Activated CD8-positive, alpha-beta T cell treated with anti-CD3 and anti-CD28 coated beads for 36 hours (primary cell): ENCODE data around the gene RAB34. TPM values are rescaled to one million over a fixed set of nuclear protein-coding genes. Genes with fewer than 3 reads are reported as not detected.

Source experiments
- ATAC-seq: fragments of 200-7000 bp; cut with Tn5 transposase; one replicate; pipeline ENCODE4 v1.10.0; 2021; ENCODE audit warnings: mild to moderate bottlenecking, moderate library complexity
- CTCF ChIA-PET: fragments of 350-600 bp; sonication (Branson Sonifier 250); formaldehyde crosslinking; loops from one replicate; lab custom pipeline; 2021; ENCODE audit warnings: antibody characterized with exemption; lab: Charles Lee
- POLR2A ChIA-PET: fragments of 350-600 bp; sonication (Branson Sonifier 250); formaldehyde crosslinking; loops from one replicate; lab custom pipeline; 2021; ENCODE audit warnings: antibody characterized with exemption; lab: Charles Lee
- DNase-seq: peaks from one replicate; pipeline ENCODE4 v3.0.0-alpha.2; 2020
- H3K27ac Mint-ChIP-seq: one replicate; pipeline ENCODE4 v1.8.0; 2021; ENCODE audit warnings: mild to moderate bottlenecking, mixed read lengths
- H3K27me3 Mint-ChIP-seq: one replicate; pipeline ENCODE4 v1.8.0; 2021; ENCODE audit warnings: mixed read lengths
- H3K36me3 Mint-ChIP-seq: one replicate; pipeline ENCODE4 v1.8.0; 2021; ENCODE audit warnings: low read depth, mixed read lengths
- H3K4me1 Mint-ChIP-seq: one replicate; pipeline ENCODE4 v1.8.0; 2021; ENCODE audit warnings: low read depth, mixed read lengths
- H3K4me3 Mint-ChIP-seq: one replicate; pipeline ENCODE4 v1.8.0; 2021; ENCODE audit warnings: mild to moderate bottlenecking, moderate library complexity, mixed read lengths
- H3K9me3 Mint-ChIP-seq: one replicate; pipeline ENCODE4 v1.8.0; 2021; ENCODE audit warnings: mixed read lengths
- intact Hi-C: fragments of 100-400 bp; cut with micrococcal nuclease; formaldehyde crosslinking; loops from one replicate; pipeline ENCODE4 v1.10.0; 2022
- total RNA-seq, 2 experiments: library from RNA; stranded (reverse); gene quantifications; one replicate each; pipeline ENCODE4 v1.2.3, GENCODE V29; 2021
- TF ChIP-seq, protein P1 (sequence below): fragments of 200-600 bp; IDR thresholded peaks from one replicate; pipeline ENCODE4 v1.8.0; 2022; ENCODE audit warnings: antibody characterized with exemption, mild to moderate bottlenecking

Gene RAB34
- total RNA-seq, 2 experiments from 2014 or later, result 9.8 to 14.4 TPM

DNA sequence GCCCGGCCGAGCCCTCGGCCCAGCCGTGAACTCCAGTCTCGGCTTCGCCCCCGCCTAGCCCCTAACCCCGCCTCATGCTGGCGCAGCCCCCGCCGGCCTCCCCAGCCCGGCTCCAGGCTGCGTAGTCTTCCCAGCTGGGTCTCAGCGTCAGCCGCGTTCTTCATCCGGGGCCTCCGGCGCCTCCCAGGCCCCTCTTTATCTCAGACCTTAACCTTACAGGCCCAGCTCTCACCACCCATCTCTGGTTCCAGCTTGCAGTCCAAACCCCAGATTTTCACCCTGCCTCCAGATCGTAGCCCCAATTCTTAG is 6.0 kb downstream of the RAB34 start, which contains the start of gene PROCA1:
Gene PROCA1, minus strand, starts transcription at position 166 of the 309 bp plus-strand sequence. CDS start 228 bp downstream, outside the sequence.
- DNase-seq (peak; percentile 54), ATAC-seq (peak; percentile 37)
- TF ChIP-seq, protein P1, sequence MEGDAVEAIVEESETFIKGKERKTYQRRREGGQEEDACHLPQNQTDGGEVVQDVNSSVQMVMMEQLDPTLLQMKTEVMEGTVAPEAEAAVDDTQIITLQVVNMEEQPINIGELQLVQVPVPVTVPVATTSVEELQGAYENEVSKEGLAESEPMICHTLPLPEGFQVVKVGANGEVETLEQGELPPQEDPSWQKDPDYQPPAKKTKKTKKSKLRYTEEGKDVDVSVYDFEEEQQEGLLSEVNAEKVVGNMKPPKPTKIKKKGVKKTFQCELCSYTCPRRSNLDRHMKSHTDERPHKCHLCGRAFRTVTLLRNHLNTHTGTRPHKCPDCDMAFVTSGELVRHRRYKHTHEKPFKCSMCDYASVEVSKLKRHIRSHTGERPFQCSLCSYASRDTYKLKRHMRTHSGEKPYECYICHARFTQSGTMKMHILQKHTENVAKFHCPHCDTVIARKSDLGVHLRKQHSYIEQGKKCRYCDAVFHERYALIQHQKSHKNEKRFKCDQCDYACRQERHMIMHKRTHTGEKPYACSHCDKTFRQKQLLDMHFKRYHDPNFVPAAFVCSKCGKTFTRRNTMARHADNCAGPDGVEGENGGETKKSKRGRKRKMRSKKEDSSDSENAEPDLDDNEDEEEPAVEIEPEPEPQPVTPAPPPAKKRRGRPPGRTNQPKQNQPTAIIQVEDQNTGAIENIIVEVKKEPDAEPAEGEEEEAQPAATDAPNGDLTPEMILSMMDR, result no peak
- intact Hi-C loops, result no loop called here
- Mint-ChIP-seq H3K27ac (peak within 1 kb of the TSS; percentile 95), H3K4me3 (peak within 1 kb of the TSS; percentile 89), H3K27me3 (peaks cover 9% of the 10 kb centered on the region), H3K4me1 (peaks cover 13% of the 10 kb centered on the region), H3K9me3 (no peaks in the 10 kb centered on the region), H3K36me3 (peaks cover 7% of the 10 kb centered on the region)
- ChIA-PET CTCF (interaction anchor here (0.7 to 3.5 kb wide), 8 partner anchors 8 to 118 kb away, joined by 3 to 20 read pairs (median 6); partner anchors contain the start of genes BLTP2, NEK8, RPL23A and TLCD1), POLR2A (interaction anchor here (0.6 to 7.7 kb wide), 12 partner anchors 9 to 254 kb away, joined by 3 to 65 read pairs (median 3); partner anchors contain the start of genes BLTP2, NEK8, RPL23A and SDF2)

DNA sequence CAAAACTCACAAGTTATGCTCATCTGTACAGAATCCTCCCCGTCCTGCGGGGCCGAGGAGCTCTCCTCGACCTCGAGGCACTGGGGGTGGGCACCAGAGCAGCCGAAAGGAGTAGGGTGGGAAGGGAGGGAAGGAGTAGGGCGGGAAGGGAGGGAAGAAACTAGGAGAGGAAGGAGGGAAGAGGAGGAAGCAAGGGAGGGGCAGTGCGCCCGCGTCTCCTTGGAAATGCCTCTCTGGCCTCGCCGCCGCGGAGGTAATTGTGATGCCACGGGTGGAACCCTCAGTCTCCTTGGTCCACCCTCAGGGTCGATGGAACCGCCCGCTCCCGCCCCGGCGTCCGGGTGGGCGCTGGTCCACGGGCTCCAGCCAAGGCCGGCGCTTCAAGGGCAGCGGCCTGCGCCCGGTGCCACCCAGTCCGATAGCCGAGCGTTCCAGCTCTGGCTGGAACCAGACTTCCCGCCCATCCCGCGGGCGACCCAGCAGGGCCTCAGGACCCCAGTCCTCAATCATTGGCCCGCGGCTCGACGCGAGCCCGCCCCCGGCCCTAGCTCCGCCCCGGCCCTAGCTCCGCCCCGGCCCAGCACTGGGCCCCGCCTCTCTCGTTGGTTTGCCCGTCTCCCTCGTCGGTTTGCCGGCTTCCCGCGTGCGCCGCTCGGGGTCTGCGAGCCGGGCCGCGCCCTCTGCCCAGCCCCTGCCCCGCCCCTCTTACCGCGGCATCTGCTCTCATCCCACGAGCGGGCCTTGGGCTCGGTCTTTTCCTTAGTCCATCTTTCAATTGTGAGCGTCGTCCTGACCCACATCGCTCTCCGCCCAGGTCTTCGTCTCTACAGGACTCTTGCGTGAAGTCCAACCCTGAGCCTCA is 6.6 kb downstream of the RAB34 start:
- ChIA-PET CTCF (interaction anchor here (0.7 to 3.5 kb wide), 10 partner anchors 9 to 168 kb away, joined by 3 to 20 read pairs (median 5); partner anchors contain the start of genes BLTP2, NEK8, RPL23A and TLCD1), POLR2A (interaction anchor here (0.6 to 7.7 kb wide), 18 partner anchors 9 to 770 kb away, joined by 3 to 65 read pairs (median 3); partner anchors contain the start of genes BLTP2, NEK8, RPL23A and SDF2)
- Mint-ChIP-seq H3K4me3 (peak overlapping the region; percentile 89), H3K36me3 (peaks cover 7% of the 10 kb centered on the region), H3K27ac (peak overlapping the region; percentile 95), H3K4me1 (peaks cover 13% of the 10 kb centered on the region), H3K27me3 (peaks cover 9% of the 10 kb centered on the region), H3K9me3 (no peaks in the 10 kb centered on the region)
- intact Hi-C loops, result no loop called here
- TF ChIP-seq, protein P1, result no peak
- DNase-seq (peak; percentile 92), ATAC-seq (peak; percentile 92)

DNA sequence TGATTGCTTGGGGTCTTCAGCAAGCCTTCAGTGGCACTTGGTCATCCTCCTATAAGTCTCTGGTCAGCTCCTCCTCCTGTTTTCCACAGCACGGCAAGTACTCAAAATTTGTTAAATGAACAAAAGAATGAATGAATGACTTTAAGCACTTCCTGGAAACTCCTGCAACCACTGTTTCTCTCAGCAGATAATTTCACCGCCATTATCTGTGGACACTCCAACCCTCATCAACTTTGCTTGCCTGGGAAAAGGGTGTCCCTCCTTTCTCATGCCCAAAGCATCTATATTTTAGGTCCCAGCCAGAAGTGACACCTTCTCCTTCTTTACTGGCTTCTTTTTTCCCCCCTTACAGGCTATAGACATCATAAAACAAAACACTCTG is 10.3 kb downstream of the RAB34 start:
- TF ChIP-seq, protein P1, result no peak
- POLR2A ChIA-PET, result interaction anchor here (0.8 to 1.7 kb wide), 5 partner anchors 10 to 544 kb away, joined by 3 to 8 read pairs (median 3); partner anchors contain the start of gene RPL23A
- H3K4me3 Mint-ChIP-seq, result no peak overlapping the region
- no peak overlapping the region for H3K27ac Mint-ChIP-seq
- H3K4me1 Mint-ChIP-seq, result peaks cover 10% of the 10 kb centered on the region
- ATAC-seq (no peak), DNase-seq (no peak)
- H3K27me3 Mint-ChIP-seq, result no peaks in the 10 kb centered on the region
- intact Hi-C loops, result no loop called here
- no peaks in the 10 kb centered on the region for H3K9me3 Mint-ChIP-seq
- peaks cover 11% of the 10 kb centered on the region for H3K36me3 Mint-ChIP-seq
- CTCF ChIA-PET, result interaction anchor here (0.7 to 1.3 kb wide), 2 partner anchors 19 to 32 kb away, joined by 3 read pairs; partner anchors contain the start of gene TLCD1

DNA sequence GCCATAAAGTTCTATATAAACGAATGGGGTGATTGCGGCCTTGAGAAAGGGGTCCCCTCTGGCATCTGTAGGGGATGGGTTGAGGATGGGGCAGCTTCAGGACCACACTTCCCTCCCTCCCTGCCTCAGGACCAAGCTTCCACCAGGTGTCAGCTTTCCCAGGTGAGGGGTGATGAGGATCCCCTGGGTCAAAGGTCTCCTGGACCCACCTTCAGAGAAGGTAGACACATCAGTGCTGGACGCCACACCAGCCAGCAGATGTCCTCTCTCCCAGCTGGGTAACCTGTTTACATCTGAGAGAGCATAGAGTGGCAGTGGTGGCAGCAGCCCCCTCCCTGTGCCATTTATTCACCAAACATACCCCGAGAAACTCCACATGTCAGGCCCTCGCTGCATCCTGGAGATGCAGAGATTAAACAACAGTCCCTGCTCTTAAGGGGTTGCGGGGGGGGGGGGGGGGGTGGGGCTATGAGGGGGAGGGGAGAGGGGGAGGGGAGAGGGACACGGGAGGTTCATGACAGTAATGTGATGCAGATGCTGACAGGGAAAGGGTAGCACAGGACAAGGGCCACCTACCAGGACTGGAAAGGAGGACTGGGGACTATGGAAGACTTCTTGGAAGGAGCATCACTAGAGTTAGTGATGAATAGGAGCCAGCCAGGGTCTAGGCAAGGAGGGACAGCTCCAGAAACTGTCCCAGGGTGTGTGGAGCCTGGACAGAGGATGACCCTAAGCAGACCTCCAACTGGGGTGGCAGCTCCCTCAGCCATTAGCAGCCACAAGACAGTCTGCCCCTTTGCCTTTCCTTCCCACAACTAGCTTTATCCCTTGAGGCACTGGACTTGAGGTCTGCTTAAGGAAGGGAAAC is 11.0 kb downstream of the RAB34 start:
- Mint-ChIP-seq H3K4me3 (no peak overlapping the region), H3K27ac (no peak overlapping the region), H3K9me3 (no peaks in the 10 kb centered on the region), H3K27me3 (no peaks in the 10 kb centered on the region), H3K36me3 (peaks cover 13% of the 10 kb centered on the region), H3K4me1 (peaks cover 5% of the 10 kb centered on the region)
- no peak for DNase-seq
- no peak for ATAC-seq
- POLR2A ChIA-PET, result interaction anchor here (0.8 to 1.7 kb wide), 5 partner anchors 10 to 544 kb away, joined by 3 to 8 read pairs (median 3); partner anchors contain the start of gene RPL23A
- intact Hi-C loops, result no loop called here
- TF ChIP-seq, protein P1, result no peak
- CTCF ChIA-PET, result interaction anchor here (0.7 to 1.3 kb wide), 2 partner anchors 20 to 31 kb away, joined by 3 read pairs; partner anchors contain the start of gene TLCD1
